Stomach (tissue), 9 donors: ENCODE measurements around the gene BHMT2. TPM values are rescaled to one million over a fixed set of nuclear protein-coding genes. Genes with fewer than 3 reads are reported as not detected.

Experiments
- DNase-seq, 2 donors: peaks; one replicate each; pipeline versions ENCODE4 v3.0.0 to v3.0.0-alpha.2; 2013 to 2019
- H3K27ac ChIP-seq, 5 donors: fragments of 200-600 bp in 4 of 5; sonication (generic) in 4 of 5; one replicate each; pipeline ENCODE4 v1.5.1; 2013 to 2019; ENCODE audit warnings: mild to moderate bottlenecking in 1 of 5, moderate library complexity in 1 of 5
- H3K27me3 ChIP-seq, 3 donors: fragments of 200-600 bp; sonication (generic); one replicate each; pipeline ENCODE4 v1.5.1; 2017 to 2019; ENCODE audit warnings: mixed run types in 1 of 3
- H3K36me3 ChIP-seq, 4 donors: fragments of 200-600 bp; sonication (generic); 1 replicate in 3 of 4; 2 replicates in 1 of 4; pipeline ENCODE4 v1.5.1; 2016 to 2019
- H3K4me1 ChIP-seq, 4 donors: fragments of 200-600 bp; sonication (generic); one replicate each; pipeline ENCODE4 v1.5.1; 2016 to 2019
- H3K4me3 ChIP-seq, 4 donors: fragments of 200-600 bp; sonication (generic) in 3 of 4; one replicate each; pipeline ENCODE4 v1.5.1; 2016 to 2019; ENCODE audit warnings: mild to moderate bottlenecking in 1 of 4
- H3K9me3 ChIP-seq, 4 donors: fragments of 200-600 bp; sonication (generic); one replicate each; pipeline ENCODE4 v1.5.1; 2016 to 2019
- CTCF ChIP-seq, 7 experiments: fragments of 450-650 bp in 4 of 7; fragments of 200-600 bp in 3 of 7; sonication (generic) in 3 of 7; IDR thresholded peaks; one replicate each; pipeline ENCODE4 v1.5.1; 2016 to 2019; ENCODE audit warnings: antibody characterized with exemption in 7 of 7, control low read depth in 2 of 7, mild to moderate bottlenecking in 1 of 7
- EP300 ChIP-seq: sonication (generic); formaldehyde crosslinking; IDR thresholded peaks from one replicate; pipeline ENCODE4 v1.6.1; 2017; ENCODE audit warnings: antibody characterized with exemption
- POLR2A ChIP-seq, 4 donors: fragments of 450-650 bp; IDR thresholded peaks; one replicate each; pipeline ENCODE4 v1.6.1; 2016; ENCODE audit warnings: antibody characterized with exemption in 4 of 4, control low read depth in 2 of 4, mild to moderate bottlenecking in 1 of 4, moderate library complexity in 1 of 4
- POLR2AphosphoS5 ChIP-seq, 3 donors: sonication (generic); formaldehyde crosslinking; IDR thresholded peaks; one replicate each; pipeline ENCODE4 v1.6.1; 2016; ENCODE audit warnings: antibody characterized with exemption in 3 of 3
- WGBS, 5 donors: extraction: QIAGEN DNeasy Blood & Tissue Kit in 3 of 5; methylation state at CpG; one replicate each; pipeline versions ENCODE4 v1.1.5 to v1.1.7; 2013 to 2018; 5-methylcytosine and 5-hydroxymethylcytosine counted together
- intact Hi-C: fragments of 100-400 bp; cut with DNase I; formaldehyde crosslinking; loops from one replicate; pipeline ENCODE4 v1.15.1; 2023; ENCODE audit warnings: low total_unique reads
- polyA plus RNA-seq, 3 donors: library from polyadenylated mRNA; stranded (reverse); fragments of 200-250 nt; gene quantifications; one replicate each; pipeline ENCODE4 v1.2.3, GENCODE V29; 2013
- total RNA-seq, 5 donors: library from RNA; depleted of rRNA; stranded (reverse); fragments of >200 nt; gene quantifications; one replicate each; pipeline versions ENCODE4 v1.1.0 to v1.2.3, GENCODE V29; 2014 to 2016
- donor health status: healthy with polysubstance abuse.
- donor health status: Bipolar disorder and iron deficiency.
- donor health status: healthy.

The BHMT2 gene
- total and polyA plus RNA-seq, 8 donors: 0.45 to 10.6 (median 5.1) TPM

- Histone ChIP-seq H3K36me3 (peaks cover 0 to 5% (median 0%) of the 10 kb centered on the region in 4 donors), H3K27me3 (peaks cover 0 to 8% (median 4%) of the 10 kb centered on the region in 3 donors), H3K9me3 (peaks cover 0 to 6% (median 3%) of the 10 kb centered on the region in 4 donors), H3K27ac (no peak overlapping the region), H3K4me3 (no peak overlapping the region), H3K4me1 (peaks cover 0 to 31% (median 14%) of the 10 kb centered on the region in 4 donors)
- intact Hi-C loops: no loop called here
- WGBS, 5 donors: 71 to 79% (median 75%) methylated on average over 6 of the region's 6 CpGs
- no peak for DNase-seq
- TF ChIP-seq EP300 (no peak), CTCF (IDR thresholded peaks at IDR 0.05) (no peak), POLR2A (IDR thresholded peaks at IDR 0.05) (no peak), POLR2AphosphoS5 (IDR thresholded peaks at IDR 0.05) (no peak)
Measured at GRCh38 chr5:79074641-79075040, 5.1 kb downstream of the BHMT2 start.

GRCh38 chr5:79075646-79076426 is 6.3 kb downstream of the BHMT2 start:
- peaks cover 0 to 19% (median 9%) of the 10 kb centered on the region in 4 donors for H3K4me1 ChIP-seq
- intact Hi-C loops: no loop called here
- no peaks in the 10 kb centered on the region for H3K27me3 ChIP-seq
- peaks cover 0 to 17% (median 0%) of the 10 kb centered on the region in 4 donors for H3K36me3 ChIP-seq
- peak overlapping the region in 1 of 5 donors; percentile 35 for H3K27ac ChIP-seq
- H3K9me3 ChIP-seq: peaks cover 0 to 6% (median 3%) of the 10 kb centered on the region in 4 donors
- no peak overlapping the region for H3K4me3 ChIP-seq
- no peak for DNase-seq
- WGBS, 5 donors: 78 to 91% (median 85%) methylated on average over 11 of the region's 11 CpGs
- TF ChIP-seq POLR2A (IDR thresholded peaks at IDR 0.05) (no peak), EP300 (no peak), CTCF (IDR thresholded peaks at IDR 0.05) (no peak), POLR2AphosphoS5 (IDR thresholded peaks at IDR 0.05) (no peak)

- 74 to 84% (median 79%) methylated on average over 4 of the region's 4 CpGs for WGBS, 5 donors
- TF ChIP-seq POLR2A (IDR thresholded peaks at IDR 0.05) (no peak), POLR2AphosphoS5 (IDR thresholded peaks at IDR 0.05) (no peak), EP300 (no peak), CTCF (IDR thresholded peaks at IDR 0.05) (no peak)
Measured at GRCh38 chr5:79076819-79077218, 7.3 kb downstream of the BHMT2 start.

GRCh38 chr5:79077680-79078365 is 8.3 kb downstream of the BHMT2 start:
- WGBS, 5 donors: 49 to 68% (median 56%) methylated on average over 3 of the region's 3 CpGs
- Histone ChIP-seq H3K9me3 (peaks cover 0 to 6% (median 3%) of the 10 kb centered on the region in 4 donors), H3K4me1 (peaks cover 0 to 18% (median 7%) of the 10 kb centered on the region in 4 donors), H3K4me3 (no peak overlapping the region), H3K36me3 (peaks cover 0 to 23% (median 0%) of the 10 kb centered on the region in 4 donors), H3K27ac (peak overlapping the region in 1 of 5 donors; percentile 35), H3K27me3 (no peaks in the 10 kb centered on the region)
- TF ChIP-seq CTCF (IDR thresholded peaks at IDR 0.05): no peak
- no peak for TF ChIP-seq POLR2A (IDR thresholded peaks at IDR 0.05)
- TF ChIP-seq EP300: no peak
- no peak for TF ChIP-seq POLR2AphosphoS5 (IDR thresholded peaks at IDR 0.05)
- DNase-seq: peak in 1 of 2 donors; percentile 14
- intact Hi-C loops: no loop called here

More at GRCh38 chr5:79076819-79077218, 7.3 kb downstream of the BHMT2 start:
- H3K27me3 ChIP-seq: no peaks in the 10 kb centered on the region
- DNase-seq: no peak
- H3K4me3 ChIP-seq: no peak overlapping the region
- peaks cover 0 to 6% (median 3%) of the 10 kb centered on the region in 4 donors for H3K9me3 ChIP-seq
- intact Hi-C loops: no loop called here
- peak overlapping the region in 1 of 5 donors; percentile 35 for H3K27ac ChIP-seq
- peaks cover 0 to 18% (median 7%) of the 10 kb centered on the region in 4 donors for H3K4me1 ChIP-seq
- H3K36me3 ChIP-seq: peaks cover 0 to 23% (median 0%) of the 10 kb centered on the region in 4 donors
